ENCODE results near the gene KATNIP.
"Not testable (repeated sequence)": the region's sequence is repeated elsewhere in the genome, so short reads cannot be mapped to it uniquely, and the experiment has no call there.

The KATNIP gene

GRCh38 chr16:27558434-27558833 lies 8.5 kb downstream of the KATNIP start:
- no peak overlapping the region for H3K4me3 Mint-ChIP-seq
- H3K27ac Mint-ChIP-seq = no peak overlapping the region
- H3K9me3 Mint-ChIP-seq = no peaks in the 10 kb centered on the region
- ATAC-seq = no peak
- no peak for DNase-seq
- H3K4me1 Mint-ChIP-seq = no peaks in the 10 kb centered on the region
- H3K27me3 Mint-ChIP-seq = no peaks in the 10 kb centered on the region

GRCh38 chr16:27558932-27559331 lies 9.0 kb downstream of the KATNIP start:
- H3K27ac Mint-ChIP-seq = peak overlapping the region in 1 of 2 donors; percentile 68
- no peak for ATAC-seq
- no peak for DNase-seq
- no peaks in the 10 kb centered on the region for H3K4me1 Mint-ChIP-seq
- no peaks in the 10 kb centered on the region for H3K9me3 Mint-ChIP-seq
- no peak overlapping the region for H3K4me3 Mint-ChIP-seq
- H3K27me3 Mint-ChIP-seq = no peaks in the 10 kb centered on the region

- ATAC-seq (no peak), DNase-seq (no peak)
- no peaks in the 10 kb centered on the region for H3K27me3 Mint-ChIP-seq
- H3K9me3 Mint-ChIP-seq = no peaks in the 10 kb centered on the region
- no peak overlapping the region for H3K4me3 Mint-ChIP-seq
- no peaks in the 10 kb centered on the region for H3K4me1 Mint-ChIP-seq
- peak overlapping the region in 1 of 2 donors; percentile 35 for H3K27ac Mint-ChIP-seq
Observed at GRCh38 chr16:27561216-27561615, 11.3 kb downstream of the KATNIP start.

GRCh38 chr16:27564224-27564623 lies 14.3 kb downstream of the KATNIP start:
- ATAC-seq = no peak
- no peaks in the 10 kb centered on the region for H3K9me3 Mint-ChIP-seq
- H3K4me1 Mint-ChIP-seq = no peaks in the 10 kb centered on the region
- H3K27me3 Mint-ChIP-seq = no peaks in the 10 kb centered on the region
- H3K4me3 Mint-ChIP-seq = no peak overlapping the region
- peak overlapping the region in 1 of 2 donors; percentile 85 for H3K27ac Mint-ChIP-seq
- DNase-seq = no peak

GRCh38 chr16:27566417-27566816 lies 16.5 kb downstream of the KATNIP start:
- DNase-seq (no peak), ATAC-seq (no peak)
- H3K27ac Mint-ChIP-seq = no peak overlapping the region
- no peaks in the 10 kb centered on the region for H3K4me1 Mint-ChIP-seq
- no peaks in the 10 kb centered on the region for H3K9me3 Mint-ChIP-seq
- no peaks in the 10 kb centered on the region for H3K27me3 Mint-ChIP-seq
- no peak overlapping the region for H3K4me3 Mint-ChIP-seq

GRCh38 chr16:27568077-27568476 lies 18.1 kb downstream of the KATNIP start:
- DNase-seq (no peak), ATAC-seq (no peak)
- no peaks in the 10 kb centered on the region for H3K27me3 Mint-ChIP-seq
- H3K27ac Mint-ChIP-seq = no peak overlapping the region
- H3K4me3 Mint-ChIP-seq = no peak overlapping the region
- H3K4me1 Mint-ChIP-seq = no peaks in the 10 kb centered on the region
- H3K9me3 Mint-ChIP-seq = no peaks in the 10 kb centered on the region

- ATAC-seq, H3K27me3 Mint-ChIP-seq, H3K27ac Mint-ChIP-seq, DNase-seq, H3K4me1 Mint-ChIP-seq, H3K9me3 Mint-ChIP-seq, H3K4me3 Mint-ChIP-seq: not testable (repeated sequence)
Observed at GRCh38 chr16:27570986-27571385, 21.0 kb downstream of the KATNIP start.

GRCh38 chr16:27571433-27572326 lies 21.7 kb downstream of the KATNIP start:
- DNase-seq (no peak), ATAC-seq (no peak)
- Mint-ChIP-seq H3K27ac (no peak overlapping the region), H3K27me3 (no peaks in the 10 kb centered on the region), H3K4me1 (no peaks in the 10 kb centered on the region), H3K9me3 (no peaks in the 10 kb centered on the region), H3K4me3 (no peak overlapping the region)

GRCh38 chr16:27572711-27573110 lies 22.8 kb downstream of the KATNIP start:
- Mint-ChIP-seq H3K4me1 (no peaks in the 10 kb centered on the region), H3K9me3 (no peaks in the 10 kb centered on the region), H3K27me3 (no peaks in the 10 kb centered on the region), H3K27ac (no peak overlapping the region), H3K4me3 (no peak overlapping the region)
- ATAC-seq (no peak), DNase-seq (no peak)

- ATAC-seq (no peak), DNase-seq (no peak)
- no peaks in the 10 kb centered on the region for H3K9me3 Mint-ChIP-seq
- no peak overlapping the region for H3K27ac Mint-ChIP-seq
- no peak overlapping the region for H3K4me3 Mint-ChIP-seq
- H3K4me1 Mint-ChIP-seq = peaks cover 21% of the 10 kb centered on the region
- no peaks in the 10 kb centered on the region for H3K27me3 Mint-ChIP-seq
Observed at GRCh38 chr16:27576729-27577128, 26.8 kb downstream of the KATNIP start.

GRCh38 chr16:27579087-27579980 lies 29.4 kb downstream of the KATNIP start:
- Mint-ChIP-seq H3K4me1 (peaks cover 21% of the 10 kb centered on the region), H3K4me3 (no peak overlapping the region), H3K27ac (peak overlapping the region in 1 of 2 donors; percentile 67), H3K9me3 (no peaks in the 10 kb centered on the region), H3K27me3 (no peaks in the 10 kb centered on the region)
- ATAC-seq (peak; percentile 24), DNase-seq (no peak)

- Mint-ChIP-seq H3K9me3 (no peaks in the 10 kb centered on the region), H3K27me3 (no peaks in the 10 kb centered on the region), H3K27ac (no peak overlapping the region), H3K4me1 (peaks cover 21% of the 10 kb centered on the region), H3K4me3 (no peak overlapping the region)
- ATAC-seq (no peak), DNase-seq (no peak)
Observed at GRCh38 chr16:27582883-27583282, 32.9 kb downstream of the KATNIP start.

GRCh38 chr16:27583634-27584033 lies 33.7 kb downstream of the KATNIP start:
- Mint-ChIP-seq H3K4me3 (no peak overlapping the region), H3K27ac (no peak overlapping the region), H3K9me3 (no peaks in the 10 kb centered on the region), H3K4me1 (peaks cover 14% of the 10 kb centered on the region), H3K27me3 (no peaks in the 10 kb centered on the region)
- DNase-seq (no peak), ATAC-seq (no peak)

GRCh38 chr16:27585200-27585599 lies 35.3 kb downstream of the KATNIP start:
- Mint-ChIP-seq H3K4me1 (no peaks in the 10 kb centered on the region), H3K27ac (no peak overlapping the region), H3K4me3 (no peak overlapping the region), H3K9me3 (no peaks in the 10 kb centered on the region), H3K27me3 (no peaks in the 10 kb centered on the region)
- ATAC-seq (no peak), DNase-seq (no peak)

GRCh38 chr16:27586711-27587110 lies 36.8 kb downstream of the KATNIP start:
- Mint-ChIP-seq H3K4me3 (no peak overlapping the region), H3K4me1 (no peaks in the 10 kb centered on the region), H3K27ac (no peak overlapping the region), H3K9me3 (no peaks in the 10 kb centered on the region), H3K27me3 (no peaks in the 10 kb centered on the region)
- no peak for ATAC-seq
- no peak for DNase-seq

- no peaks in the 10 kb centered on the region for H3K27me3 Mint-ChIP-seq
- no peak overlapping the region for H3K27ac Mint-ChIP-seq
- no peak overlapping the region for H3K4me3 Mint-ChIP-seq
- DNase-seq (no peak), ATAC-seq (no peak)
- no peaks in the 10 kb centered on the region for H3K4me1 Mint-ChIP-seq
- H3K9me3 Mint-ChIP-seq = no peaks in the 10 kb centered on the region
Observed at GRCh38 chr16:27588057-27588456, 38.1 kb downstream of the KATNIP start.
